Measurements from ENCODE around the gene SERPING1. TPM values are rescaled to one million over a fixed set of nuclear protein-coding genes. Genes with fewer than 3 reads are reported as not detected.

SERPING1 gene
- total RNA-seq, 1 donor from 2014 or later, result 46.0 TPM

DNA sequence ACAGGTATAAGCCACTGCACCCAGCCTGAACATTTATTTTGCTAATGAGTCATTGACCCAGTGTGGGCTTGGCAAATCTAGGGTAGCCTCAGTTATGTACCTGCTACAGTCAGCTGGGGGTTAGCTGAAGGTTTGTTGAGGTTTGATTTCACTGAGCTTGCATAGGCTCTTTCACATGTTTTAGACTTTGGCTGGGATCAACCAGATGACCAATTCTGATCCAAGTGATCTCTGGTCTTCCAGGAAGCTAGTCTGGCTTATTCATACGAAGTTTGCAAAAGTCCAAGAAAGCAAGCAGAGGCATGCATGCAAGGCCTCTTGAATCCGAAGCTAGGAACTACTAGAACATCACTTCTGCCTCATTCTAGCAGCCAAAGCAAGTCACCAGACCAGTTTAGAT lies 21.0 kb downstream of the SERPING1 start:
- H3K4me3 Mint-ChIP-seq, result no peak overlapping the region
- H3K4me1 ChIP-seq, result no peaks in the 10 kb centered on the region
- peaks cover 10% of the 10 kb centered on the region for H3K9me3 ChIP-seq (ENCODE audit: low read depth)
- H3K9me3 Mint-ChIP-seq, result peaks cover 5% of the 10 kb centered on the region
- H3F3A ChIP-seq (ENCODE audit: low read depth), result no peaks in the 10 kb centered on the region
- H3K9ac ChIP-seq, result no peak overlapping the region
- no peak for DNase-seq (ENCODE audit: low spot score)
- H3K27me3 Mint-ChIP-seq (ENCODE audit: insufficient read depth, low read depth), result peaks cover 9% of the 10 kb centered on the region
- no peaks in the 10 kb centered on the region for H4K20me1 ChIP-seq (ENCODE audit: low read depth)
- peaks cover 9% of the 10 kb centered on the region for H3K36me3 ChIP-seq
- H3K4me1 Mint-ChIP-seq, result no peaks in the 10 kb centered on the region
- H3K27ac ChIP-seq, result no peak overlapping the region
- H2AFZ ChIP-seq (replicated peaks), result no peak overlapping the region
- no peaks in the 10 kb centered on the region for H3K27me3 ChIP-seq
- H3K4me3 ChIP-seq, result no peak overlapping the region
- H3K4me2 ChIP-seq, result no peak overlapping the region
- H3K79me2 ChIP-seq (ENCODE audit: low read depth), result no peaks in the 10 kb centered on the region
- H3K27ac Mint-ChIP-seq, result no peak overlapping the region
- peaks cover 23% of the 10 kb centered on the region for H3K36me3 Mint-ChIP-seq
- TF ChIP-seq, protein P1, sequence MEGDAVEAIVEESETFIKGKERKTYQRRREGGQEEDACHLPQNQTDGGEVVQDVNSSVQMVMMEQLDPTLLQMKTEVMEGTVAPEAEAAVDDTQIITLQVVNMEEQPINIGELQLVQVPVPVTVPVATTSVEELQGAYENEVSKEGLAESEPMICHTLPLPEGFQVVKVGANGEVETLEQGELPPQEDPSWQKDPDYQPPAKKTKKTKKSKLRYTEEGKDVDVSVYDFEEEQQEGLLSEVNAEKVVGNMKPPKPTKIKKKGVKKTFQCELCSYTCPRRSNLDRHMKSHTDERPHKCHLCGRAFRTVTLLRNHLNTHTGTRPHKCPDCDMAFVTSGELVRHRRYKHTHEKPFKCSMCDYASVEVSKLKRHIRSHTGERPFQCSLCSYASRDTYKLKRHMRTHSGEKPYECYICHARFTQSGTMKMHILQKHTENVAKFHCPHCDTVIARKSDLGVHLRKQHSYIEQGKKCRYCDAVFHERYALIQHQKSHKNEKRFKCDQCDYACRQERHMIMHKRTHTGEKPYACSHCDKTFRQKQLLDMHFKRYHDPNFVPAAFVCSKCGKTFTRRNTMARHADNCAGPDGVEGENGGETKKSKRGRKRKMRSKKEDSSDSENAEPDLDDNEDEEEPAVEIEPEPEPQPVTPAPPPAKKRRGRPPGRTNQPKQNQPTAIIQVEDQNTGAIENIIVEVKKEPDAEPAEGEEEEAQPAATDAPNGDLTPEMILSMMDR (IDR thresholded peaks at IDR 0.05), result no peak
- no peak for TF ChIP-seq EZH2phosphoT487 (IDR thresholded peaks at IDR 0.05)
- TF ChIP-seq EZH2 (IDR thresholded peaks at IDR 0.05), result no peak

GRCh38 chr11:57619331-57619730 lies 21.8 kb downstream of the SERPING1 start:
- Histone ChIP-seq H3K27me3 (no peaks in the 10 kb centered on the region), H3K4me3 (no peak overlapping the region), H3K79me2 (ENCODE audit: low read depth) (no peaks in the 10 kb centered on the region), H3F3A (ENCODE audit: low read depth) (no peaks in the 10 kb centered on the region), H3K36me3 (peaks cover 9% of the 10 kb centered on the region), H3K9me3 (ENCODE audit: low read depth) (peaks cover 10% of the 10 kb centered on the region), H3K4me2 (no peak overlapping the region), H3K9ac (no peak overlapping the region), H3K27ac (no peak overlapping the region), H3K4me1 (no peaks in the 10 kb centered on the region), H4K20me1 (ENCODE audit: low read depth) (no peaks in the 10 kb centered on the region), H2AFZ (replicated peaks) (no peak overlapping the region)
- no peaks in the 10 kb centered on the region for H3K4me1 Mint-ChIP-seq
- H3K36me3 Mint-ChIP-seq, result peaks cover 21% of the 10 kb centered on the region
- H3K27me3 Mint-ChIP-seq (ENCODE audit: insufficient read depth, low read depth), result peaks cover 9% of the 10 kb centered on the region
- TF ChIP-seq, protein P1 (IDR thresholded peaks at IDR 0.05), result peak; percentile 28
- no peak for TF ChIP-seq EZH2 (IDR thresholded peaks at IDR 0.05)
- no peak for TF ChIP-seq EZH2phosphoT487 (IDR thresholded peaks at IDR 0.05)
- H3K4me3 Mint-ChIP-seq, result no peak overlapping the region
- DNase-seq (ENCODE audit: low spot score), result no peak
- peaks cover 5% of the 10 kb centered on the region for H3K9me3 Mint-ChIP-seq
- no peak overlapping the region for H3K27ac Mint-ChIP-seq

- Histone ChIP-seq H3K9me3 (ENCODE audit: low read depth) (peaks cover 10% of the 10 kb centered on the region), H3K4me3 (no peak overlapping the region), H3K36me3 (peaks cover 9% of the 10 kb centered on the region), H3K79me2 (ENCODE audit: low read depth) (no peaks in the 10 kb centered on the region), H3K4me2 (no peak overlapping the region), H3K27me3 (no peaks in the 10 kb centered on the region), H3F3A (ENCODE audit: low read depth) (no peaks in the 10 kb centered on the region), H3K27ac (no peak overlapping the region), H3K4me1 (no peaks in the 10 kb centered on the region), H2AFZ (replicated peaks) (no peak overlapping the region), H4K20me1 (ENCODE audit: low read depth) (no peaks in the 10 kb centered on the region), H3K9ac (no peak overlapping the region)
- peaks cover 19% of the 10 kb centered on the region for H3K36me3 Mint-ChIP-seq
- H3K4me1 Mint-ChIP-seq, result no peaks in the 10 kb centered on the region
- TF ChIP-seq EZH2 (IDR thresholded peaks at IDR 0.05), result no peak
- TF ChIP-seq, protein P1 (IDR thresholded peaks at IDR 0.05), result no peak
- no peak for TF ChIP-seq EZH2phosphoT487 (IDR thresholded peaks at IDR 0.05)
- H3K9me3 Mint-ChIP-seq, result peaks cover 5% of the 10 kb centered on the region
- H3K27ac Mint-ChIP-seq, result no peak overlapping the region
- no peak for DNase-seq (ENCODE audit: low spot score)
- no peak overlapping the region for H3K4me3 Mint-ChIP-seq
- peaks cover 9% of the 10 kb centered on the region for H3K27me3 Mint-ChIP-seq (ENCODE audit: insufficient read depth, low read depth)
Measured at GRCh38 chr11:57620467-57620866, 23.0 kb downstream of the SERPING1 start.
